Measurements from ENCODE around the gene NUP93. TPM values are rescaled to one million over a fixed set of nuclear protein-coding genes. Genes with fewer than 3 reads are reported as not detected.

Gene NUP93
- total RNA-seq, 1 experiment from 2014 or later: 165 TPM

DNA sequence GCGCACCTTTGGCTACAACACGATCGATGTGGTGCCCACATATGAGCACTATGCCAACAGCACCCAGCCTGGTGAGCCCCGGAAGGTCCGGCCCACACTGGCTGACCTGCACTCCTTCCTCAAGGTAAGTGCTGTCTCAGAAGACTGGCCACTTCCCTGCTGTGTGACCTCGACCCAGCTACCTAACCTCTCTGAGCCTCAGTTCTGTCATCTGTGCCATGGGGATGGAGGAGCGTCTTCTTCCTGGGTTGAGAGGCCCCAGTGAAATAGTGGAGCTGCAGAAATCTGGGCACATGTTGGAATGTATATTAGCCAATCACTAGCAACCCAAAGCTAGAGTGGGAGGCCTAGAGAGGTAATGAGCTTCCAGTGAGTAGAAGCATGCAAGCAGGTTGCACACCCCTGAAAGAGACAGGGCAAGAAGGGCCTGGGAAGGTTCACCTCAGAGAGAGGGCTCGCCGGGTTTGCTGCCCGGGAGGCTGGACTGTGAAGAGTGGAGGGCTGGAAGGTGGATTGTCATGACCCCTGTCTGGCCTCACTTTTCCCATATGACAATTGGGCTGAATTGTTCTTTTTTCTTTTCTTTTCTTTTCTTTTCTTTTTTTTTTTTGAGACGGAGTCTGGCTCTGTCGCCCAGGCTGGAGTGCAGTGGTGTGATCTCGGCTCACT is 135.6 kb downstream of the NUP93 start:
- H3K9ac ChIP-seq (ENCODE audit: extremely low read depth, insufficient read length, low read length): no peak overlapping the region
- no peak overlapping the region for H2AFZ ChIP-seq (ENCODE audit: low read length)
- H2BK15ac ChIP-seq (ENCODE audit: low read depth, low read length): no peak overlapping the region
- no peak overlapping the region for H2AK5ac ChIP-seq (ENCODE audit: insufficient read length, low read length)
- H4K20me1 ChIP-seq (ENCODE audit: control insufficient read depth, insufficient read depth, insufficient read length): no peaks in the 10 kb centered on the region
- no peaks in the 10 kb centered on the region for H3K79me2 ChIP-seq (ENCODE audit: insufficient read depth, low read length)
- WGBS (ENCODE audit: extremely low coverage, insufficient read length, low lambda C conversion rate): no CpG with 5 or more reads among the region's 13 CpGs
- H3K36me3 Mint-ChIP-seq (ENCODE audit: insufficient read depth in 1 of 3, low read depth in 3 of 3): no peaks in the 10 kb centered on the region
- H4K8ac ChIP-seq (replicated peaks; ENCODE audit: insufficient read length, low read depth, low read length): no peak overlapping the region
- H3T11ph ChIP-seq (ENCODE audit: low read length): no peak overlapping the region
- no peak overlapping the region for H3K4me3 Mint-ChIP-seq
- no peaks in the 10 kb centered on the region for H3K9me3 ChIP-seq (ENCODE audit: control insufficient read depth, low read depth, low read length)
- H3K23ac ChIP-seq (ENCODE audit: insufficient read length, low read depth, low read length): no peak overlapping the region
- H2BK120ac ChIP-seq (ENCODE audit: low read depth, low read length, poor library complexity, severe bottlenecking): no peak overlapping the region
- H3K18ac ChIP-seq (ENCODE audit: insufficient read length, low read depth, low read length): no peak overlapping the region
- no peak overlapping the region for H3K4ac ChIP-seq (ENCODE audit: low read depth, low read length)
- no peak overlapping the region for H2BK20ac ChIP-seq (ENCODE audit: low read depth, low read length, poor library complexity, severe bottlenecking)
- H3K56ac ChIP-seq (ENCODE audit: insufficient read length, low read depth, low read length): no peak overlapping the region
- H3K14ac ChIP-seq (ENCODE audit: insufficient read depth, low read length): no peak overlapping the region
- no peaks in the 10 kb centered on the region; a peak in 1 of 5 replicates for H3K9me3 Mint-ChIP-seq
- DNase-seq: no peak
- no peaks in the 10 kb centered on the region for H3K79me1 ChIP-seq (ENCODE audit: insufficient read depth, low read depth, low read length, poor library complexity, severe bottlenecking)
- no peak overlapping the region for H3K4me2 ChIP-seq (ENCODE audit: insufficient read depth, insufficient read length, low read length)
- TF ChIP-seq, protein P1, sequence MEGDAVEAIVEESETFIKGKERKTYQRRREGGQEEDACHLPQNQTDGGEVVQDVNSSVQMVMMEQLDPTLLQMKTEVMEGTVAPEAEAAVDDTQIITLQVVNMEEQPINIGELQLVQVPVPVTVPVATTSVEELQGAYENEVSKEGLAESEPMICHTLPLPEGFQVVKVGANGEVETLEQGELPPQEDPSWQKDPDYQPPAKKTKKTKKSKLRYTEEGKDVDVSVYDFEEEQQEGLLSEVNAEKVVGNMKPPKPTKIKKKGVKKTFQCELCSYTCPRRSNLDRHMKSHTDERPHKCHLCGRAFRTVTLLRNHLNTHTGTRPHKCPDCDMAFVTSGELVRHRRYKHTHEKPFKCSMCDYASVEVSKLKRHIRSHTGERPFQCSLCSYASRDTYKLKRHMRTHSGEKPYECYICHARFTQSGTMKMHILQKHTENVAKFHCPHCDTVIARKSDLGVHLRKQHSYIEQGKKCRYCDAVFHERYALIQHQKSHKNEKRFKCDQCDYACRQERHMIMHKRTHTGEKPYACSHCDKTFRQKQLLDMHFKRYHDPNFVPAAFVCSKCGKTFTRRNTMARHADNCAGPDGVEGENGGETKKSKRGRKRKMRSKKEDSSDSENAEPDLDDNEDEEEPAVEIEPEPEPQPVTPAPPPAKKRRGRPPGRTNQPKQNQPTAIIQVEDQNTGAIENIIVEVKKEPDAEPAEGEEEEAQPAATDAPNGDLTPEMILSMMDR (conservative IDR thresholded peaks at IDR 0.05): no peak
- H3K4me1 Mint-ChIP-seq: peaks cover 17 to 19% of the 10 kb centered on the region in 2 experiments
- no peak overlapping the region for H3K27ac Mint-ChIP-seq
- H3K4me1 ChIP-seq (ENCODE audit: insufficient read depth, low read length): no peaks in the 10 kb centered on the region; the same call in 1 of the 2 replicates
- no peak overlapping the region for H3K27ac ChIP-seq (ENCODE audit: insufficient read length, low read depth, low read length)
- H3K27me3 Mint-ChIP-seq (ENCODE audit: low read depth): no peaks in the 10 kb centered on the region
- H2BK5ac ChIP-seq (ENCODE audit: insufficient read length, low read length): no peak overlapping the region
- H3K23me2 ChIP-seq (ENCODE audit: insufficient read length, low read depth, low read length, poor library complexity, severe bottlenecking): no peaks in the 10 kb centered on the region
- H2BK12ac ChIP-seq (ENCODE audit: insufficient read length, low read depth, low read length): no peak overlapping the region
- no peaks in the 10 kb centered on the region for H3K27me3 ChIP-seq (ENCODE audit: insufficient read depth, low read length)
- H4K91ac ChIP-seq (ENCODE audit: insufficient read length, low read depth, low read length): no peak overlapping the region
- no peak overlapping the region for H4K5ac ChIP-seq (ENCODE audit: insufficient read length, low read depth, low read length)

Measured in H9 (cell line).